ENCODE results near the gene CHAD.

The CHAD gene

GRCh38 chr17:50468304-50469207 is at the start of gene CHAD:
Gene CHAD, minus strand, starts transcription at chr17:50468880. Its CDS starts 67 bp downstream, at chr17:50468813.
- no peak for DNase-seq (ENCODE audit: low read depth)

GRCh38 chr17:50517504-50518383 is 49.1 kb upstream of the CHAD start:
- no peak for DNase-seq (ENCODE audit: low read depth)

- no peak for DNase-seq (ENCODE audit: low read depth)
Observed at GRCh38 chr17:50517011-50517410, 48.3 kb upstream of the CHAD start.

GRCh38 chr17:50514936-50515702 is 46.4 kb upstream of the CHAD start:
- DNase-seq (ENCODE audit: low read depth), result no peak

- DNase-seq (ENCODE audit: low read depth), result no peak
Observed at GRCh38 chr17:50514388-50514787, 45.7 kb upstream of the CHAD start.

- DNase-seq (ENCODE audit: low read depth), result no peak
Observed at GRCh38 chr17:50513495-50513894, 44.8 kb upstream of the CHAD start.

- DNase-seq (ENCODE audit: low read depth), result no peak
Observed at GRCh38 chr17:50511058-50511457, 42.4 kb upstream of the CHAD start.

GRCh38 chr17:50508573-50509460 is 40.1 kb upstream of the CHAD start:
- no peak for DNase-seq (ENCODE audit: low read depth)

GRCh38 chr17:50507871-50508572 is 39.3 kb upstream of the CHAD start, which contains the start of gene MYCBPAP:
Gene MYCBPAP, plus strand, starts transcription at chr17:50508439. Its CDS starts 236 bp downstream, at chr17:50508675.
- peak; percentile 38 for DNase-seq (ENCODE audit: low read depth)

- DNase-seq (ENCODE audit: low read depth), result no peak
Observed at GRCh38 chr17:50506298-50506697, 37.6 kb upstream of the CHAD start.

- DNase-seq (ENCODE audit: low read depth), result no peak
Observed at GRCh38 chr17:50505591-50506130, 37.0 kb upstream of the CHAD start.

- no peak for DNase-seq (ENCODE audit: low read depth)
Observed at GRCh38 chr17:50502301-50502990, 33.8 kb upstream of the CHAD start.

GRCh38 chr17:50501054-50501453 is 32.4 kb upstream of the CHAD start:
- no peak for DNase-seq (ENCODE audit: low read depth)

- no peak for DNase-seq (ENCODE audit: low read depth)
Observed at GRCh38 chr17:50499721-50500120, 31.0 kb upstream of the CHAD start.

GRCh38 chr17:50499270-50499669 is 30.6 kb upstream of the CHAD start:
- no peak for DNase-seq (ENCODE audit: low read depth)

- no peak for DNase-seq (ENCODE audit: low read depth)
Observed at GRCh38 chr17:50498021-50498874, 29.6 kb upstream of the CHAD start.

- DNase-seq (ENCODE audit: low read depth), result no peak
Observed at GRCh38 chr17:50495918-50496317, 27.2 kb upstream of the CHAD start.

GRCh38 chr17:50495217-50495823 is 26.6 kb upstream of the CHAD start:
- DNase-seq (ENCODE audit: low read depth), result no peak

Measured in GM04504 (cell line).